ENCODE data around the gene CDC16. TPM values are rescaled to one million over a fixed set of nuclear protein-coding genes. Genes with fewer than 3 reads are reported as not detected.

The CDC16 gene
- total RNA-seq, 1 experiment from 2014 or later, result 61.0 TPM

- ATAC-seq (no peak), DNase-seq (ENCODE audit: low read depth, low spot score) (no peak)
- Histone ChIP-seq H3K9ac (ENCODE audit: low read length) (no peak overlapping the region), H3K9me2 (ENCODE audit: insufficient read depth) (no peaks in the 10 kb centered on the region), H2AFZ (ENCODE audit: low read depth, low read length, poor library complexity, severe bottlenecking) (no peak overlapping the region), H3K4me2 (ENCODE audit: low read length) (no peak overlapping the region), H3K27me3 (ENCODE audit: insufficient read depth, low read length) (no peaks in the 10 kb centered on the region), H3K4me1 (ENCODE audit: control insufficient read depth in 1 of 2, insufficient read depth in 2 of 2, low read length in 2 of 2) (no peaks in the 10 kb centered on the region), H3K79me2 (ENCODE audit: insufficient read depth, low read length) (no peaks in the 10 kb centered on the region), H4K20me1 (ENCODE audit: insufficient read depth) (no peaks in the 10 kb centered on the region), H3K27ac (ENCODE audit: low read depth, low read length) (no peak overlapping the region), H3K36me3 (ENCODE audit: control insufficient read depth in 1 of 2, insufficient read depth in 2 of 2, low read length in 2 of 2) (peaks cover 28 to 29% of the 10 kb centered on the region in 2 experiments; a peak in 3 of 4 replicates), H3K9me3 (ENCODE audit: control insufficient read depth in 1 of 2, insufficient read depth in 1 of 2, low read depth in 1 of 2, low read length in 2 of 2) (no peaks in the 10 kb centered on the region), H3K4me3 (replicated peaks in 1 of 2; ENCODE audit: low read depth in 1 of 2, low read length in 2 of 2) (no peak overlapping the region)
- ChIA-PET CTCF (no interaction called here), RAD21 (ENCODE audit: low non-redundant PET in 1 of 2, low total read pairs in 2 of 2, uncharacterized antibody in 2 of 2, unreplicated experiment in 2 of 2) (no interaction called here), POLR2A (no interaction called here)
- intact Hi-C loops (cut with micrococcal nuclease), result no loop called here
- no TSS peak for BruUV-seq (replicated peaks)
- TF ChIP-seq EGR1 (IDR thresholded peaks at IDR 0.05; ENCODE audit: low read depth) (no peak), CBX3 (IDR thresholded peaks at IDR 0.05; ENCODE audit: low read depth) (no peak), EZH2 (IDR thresholded peaks at IDR 0.05) (no peak), FOSL1 (IDR thresholded peaks at IDR 0.05; ENCODE audit: low read depth) (no peak), SRF (IDR thresholded peaks at IDR 0.05; ENCODE audit: low read depth) (no peak), ZFX (IDR thresholded peaks at IDR 0.05) (no peak), EZH2phosphoT487 (IDR thresholded peaks at IDR 0.05; ENCODE audit: borderline replicate concordance) (no peak), SIN3A (IDR thresholded peaks at IDR 0.05; ENCODE audit: low read depth) (no peak), RAD21 (IDR thresholded peaks at IDR 0.05; ENCODE audit: low read depth) (no peak), POLR2A (IDR thresholded peaks at IDR 0.05; ENCODE audit: borderline replicate concordance, extremely low read depth, insufficient read depth, insufficient read length) (no peak), SP1 (IDR thresholded peaks at IDR 0.05; ENCODE audit: low read depth) (no peak), TCF7L2 (IDR thresholded peaks at IDR 0.05; ENCODE audit: borderline replicate concordance, extremely low read depth, insufficient read depth, insufficient read length) (no peak)
Measured at GRCh38 chr13:114272977-114273376, 38.3 kb downstream of the CDC16 start.

- TF ChIP-seq SP1 (IDR thresholded peaks at IDR 0.05; ENCODE audit: low read depth) (no peak), REST (IDR thresholded peaks at IDR 0.05; ENCODE audit: low read depth) (no peak), EZH2 (IDR thresholded peaks at IDR 0.05) (no peak), JUND (IDR thresholded peaks at IDR 0.05) (no peak), ZBTB33 (IDR thresholded peaks at IDR 0.05; ENCODE audit: extremely low read depth, insufficient replicate concordance, low read length) (no peak), TCF7L2 (IDR thresholded peaks at IDR 0.05; ENCODE audit: borderline replicate concordance, extremely low read depth, insufficient read depth, insufficient read length) (no peak), EGR1 (IDR thresholded peaks at IDR 0.05; ENCODE audit: low read depth) (no peak), ZFX (IDR thresholded peaks at IDR 0.05) (no peak), EZH2phosphoT487 (IDR thresholded peaks at IDR 0.05; ENCODE audit: borderline replicate concordance) (no peak)
- POLR2A ChIA-PET, result no interaction called here
- no peak for DNase-seq (ENCODE audit: low read depth, low spot score)
Measured at GRCh38 chr13:114275304-114275703, 40.6 kb downstream of the CDC16 start.

More at GRCh38 chr13:114275304-114275703, 40.6 kb downstream of the CDC16 start:
- no peaks in the 10 kb centered on the region for H3K9me2 ChIP-seq (ENCODE audit: insufficient read depth)
- BruUV-seq (replicated peaks), result no TSS peak
- H3K4me3 ChIP-seq (replicated peaks in 1 of 2; ENCODE audit: low read depth in 1 of 2, low read length in 2 of 2), result no peak overlapping the region
- ATAC-seq, result no peak
- RAD21 ChIA-PET (ENCODE audit: low non-redundant PET in 1 of 2, low total read pairs in 2 of 2, uncharacterized antibody in 2 of 2, unreplicated experiment in 2 of 2), result no interaction called here
- H3K4me2 ChIP-seq (ENCODE audit: low read length), result no peak overlapping the region
- H4K20me1 ChIP-seq (ENCODE audit: insufficient read depth), result no peaks in the 10 kb centered on the region
- H3K36me3 ChIP-seq (ENCODE audit: control insufficient read depth in 1 of 2, insufficient read depth in 2 of 2, low read length in 2 of 2), result peaks cover 12 to 14% of the 10 kb centered on the region in 2 experiments; a peak in 3 of 4 replicates
- CTCF ChIA-PET, result no interaction called here
- H3K79me2 ChIP-seq (ENCODE audit: insufficient read depth, low read length), result no peaks in the 10 kb centered on the region
- no peak overlapping the region for H3K9ac ChIP-seq (ENCODE audit: low read length)
- H3K27me3 ChIP-seq (ENCODE audit: insufficient read depth, low read length), result no peaks in the 10 kb centered on the region
- H3K9me3 ChIP-seq (ENCODE audit: control insufficient read depth in 1 of 2, insufficient read depth in 1 of 2, low read depth in 1 of 2, low read length in 2 of 2), result no peaks in the 10 kb centered on the region
- intact Hi-C loops (cut with micrococcal nuclease), result no loop called here
- peaks cover 6 to 8% of the 10 kb centered on the region in 2 experiments for H3K4me1 ChIP-seq (ENCODE audit: control insufficient read depth in 1 of 2, insufficient read depth in 2 of 2, low read length in 2 of 2)
- H2AFZ ChIP-seq (ENCODE audit: low read depth, low read length, poor library complexity, severe bottlenecking), result no peak overlapping the region
- no peak overlapping the region for H3K27ac ChIP-seq (ENCODE audit: low read depth, low read length)
